Uterus (tissue), 2 donors: ENCODE data around the gene TSSK2.

Source experiments
- CTCF ChIP-seq, 4 experiments: fragments of 200-600 bp in 2 of 4; fragments of 450-650 bp in 2 of 4; sonication (generic) in 2 of 4; IDR thresholded peaks; one replicate each; pipeline ENCODE4 v1.5.1; 2016 to 2019; ENCODE audit warnings: antibody characterized with exemption in 4 of 4, mild to moderate bottlenecking in 2 of 4, moderate library complexity in 1 of 4
- POLR2A ChIP-seq, 2 donors: fragments of 450-650 bp; IDR thresholded peaks; one replicate each; pipeline ENCODE4 v1.6.1; 2016; ENCODE audit warnings: antibody characterized with exemption in 2 of 2, mild to moderate bottlenecking in 1 of 2, moderate library complexity in 1 of 2

DNA sequence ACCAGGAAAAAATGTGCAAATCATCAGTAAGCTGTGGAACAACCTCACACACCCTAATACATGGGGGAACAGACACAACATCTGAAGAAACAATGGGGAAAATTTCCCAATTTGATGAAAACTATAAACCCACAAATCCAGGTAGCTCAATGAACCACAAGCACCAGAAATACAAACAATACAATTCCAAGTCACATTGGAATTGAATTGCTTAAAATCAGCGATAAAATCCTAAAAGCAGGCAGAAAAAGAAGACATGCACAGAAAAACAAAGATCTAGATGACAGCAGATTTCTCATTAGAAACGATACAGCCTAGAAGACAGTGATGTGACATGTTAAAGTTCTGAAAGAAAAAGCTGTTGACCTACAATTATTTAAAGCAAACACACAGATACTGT lies 40.9 kb upstream of the TSSK2 start:
- no peak for TF ChIP-seq CTCF (IDR thresholded peaks at IDR 0.05)
- TF ChIP-seq POLR2A (IDR thresholded peaks at IDR 0.05) = no peak
